GM23338 (cell line): Measurements from ENCODE around the gene CROCC2. TPM values are rescaled to one million over a fixed set of nuclear protein-coding genes. Genes with fewer than 3 reads are reported as not detected.

Source experiments
- ATAC-seq: fragments of 200-7000 bp; cut with Tn5 transposase; 3 replicates; pipeline ENCODE4 v1.9.1; 2020
- DNase-seq: peaks from one replicate; pipeline ENCODE4 v3.0.0-alpha.2; 2015; ENCODE audit warnings: low spot score
- H2AFZ ChIP-seq: fragments of 200-600 bp; sonication (generic); 2 replicates; pipeline ENCODE4 v1.8.0; 2016; ENCODE audit warnings: antibody characterized with exemption, mild to moderate bottlenecking, moderate library complexity
- H3F3A ChIP-seq: fragments of 200-600 bp; sonication (generic); replicated peaks from 2 replicates; pipeline ENCODE4 v1.8.0; 2017; ENCODE audit warnings: antibody characterized with exemption, mixed run types, low read depth
- H3K27ac ChIP-seq: fragments of 200-600 bp; sonication (generic); 2 replicates; pipeline ENCODE4 v1.6.1; 2016; ENCODE audit warnings: low read depth
- H3K27me3 ChIP-seq: fragments of 200-600 bp; sonication (generic); 2 replicates; pipeline ENCODE4 v1.8.0; 2016; ENCODE audit warnings: mild to moderate bottlenecking, mixed run types, moderate library complexity; ENCODE audit not compliant: insufficient read depth
- H3K36me3 ChIP-seq: fragments of 200-600 bp; sonication (generic); 2 replicates; pipeline ENCODE4 v1.8.0; 2016; ENCODE audit warnings: mild to moderate bottlenecking; ENCODE audit not compliant: insufficient read depth
- H3K4me1 ChIP-seq: fragments of 200-600 bp; sonication (generic); 2 replicates; pipeline ENCODE4 v1.8.0; 2016; ENCODE audit warnings: mild to moderate bottlenecking, moderate library complexity; ENCODE audit not compliant: insufficient read depth
- H3K4me2 ChIP-seq: fragments of 200-600 bp; sonication (generic); 2 replicates; pipeline ENCODE4 v1.7.1; 2017; ENCODE audit warnings: mixed run types
- H3K4me3 ChIP-seq: fragments of 200-600 bp; sonication (generic); 2 replicates; pipeline ENCODE4 v1.6.1; 2016; ENCODE audit warnings: mixed run types
- H3K79me2 ChIP-seq: fragments of 200-600 bp; sonication (generic); replicated peaks from 2 replicates; pipeline ENCODE4 v1.8.0; 2017; ENCODE audit warnings: mild to moderate bottlenecking; ENCODE audit not compliant: insufficient read depth
- H3K9me2 ChIP-seq: fragments of 200-600 bp; sonication (generic); 2 replicates; pipeline ENCODE4 v1.8.0; 2017; ENCODE audit not compliant: insufficient read depth
- H4K20me1 ChIP-seq: fragments of 200-600 bp; sonication (generic); replicated peaks from 2 replicates; pipeline ENCODE4 v1.8.0; 2017; ENCODE audit warnings: mild to moderate bottlenecking; ENCODE audit not compliant: insufficient read depth
- H3K27ac Mint-ChIP-seq: 2 replicates; pipeline ENCODE4 v1.8.0; 2020; ENCODE audit warnings: inconsistent platforms, mild to moderate bottlenecking, moderate library complexity, mixed read lengths
- H3K27me3 Mint-ChIP-seq: 3 replicates; pipeline ENCODE4 v1.8.0; 2022; ENCODE audit warnings: low read depth, mild to moderate bottlenecking, moderate library complexity, mixed read lengths, inconsistent platforms; ENCODE audit not compliant: insufficient read depth, poor library complexity
- H3K36me3 Mint-ChIP-seq: 3 replicates; pipeline ENCODE4 v1.8.0; 2021; ENCODE audit warnings: low read depth, mild to moderate bottlenecking, inconsistent platforms, moderate library complexity, mixed read lengths
- H3K4me1 Mint-ChIP-seq: 3 replicates; pipeline ENCODE4 v1.8.0; 2020; ENCODE audit warnings: mild to moderate bottlenecking, inconsistent platforms, mixed read lengths
- H3K4me3 Mint-ChIP-seq: 3 replicates; pipeline ENCODE4 v1.8.0; 2021; ENCODE audit warnings: moderate library complexity, mild to moderate bottlenecking, inconsistent platforms, mixed read lengths
- H3K9me3 Mint-ChIP-seq: 3 replicates; pipeline ENCODE4 v1.8.0; 2020; ENCODE audit warnings: moderate library complexity, mild to moderate bottlenecking, inconsistent platforms, mixed read lengths
- ETS1 ChIP-seq: IDR thresholded peaks from 2 replicates; pipeline ENCODE4 v1.6.1; 2016; ENCODE audit warnings: antibody characterized with exemption
- EZH2phosphoT487 ChIP-seq: fragments of 200-600 bp; sonication (generic); IDR thresholded peaks from one replicate; pipeline ENCODE4 v1.8.1; 2018; ENCODE audit warnings: antibody characterized with exemption; ENCODE audit not compliant: unreplicated experiment
- JUNB ChIP-seq: IDR thresholded peaks from one replicate; pipeline ENCODE4 v1.6.1; 2016; ENCODE audit warnings: antibody characterized with exemption; ENCODE audit not compliant: unreplicated experiment
- NANOG ChIP-seq: IDR thresholded peaks from 2 replicates; pipeline ENCODE4 v1.6.1; 2016; ENCODE audit warnings: antibody characterized with exemption, borderline replicate concordance
- STAT1 ChIP-seq: IDR thresholded peaks from one replicate; pipeline ENCODE4 v1.6.1; 2016; ENCODE audit warnings: antibody characterized with exemption; ENCODE audit not compliant: unreplicated experiment
- ZNF114 ChIP-seq: fragments of 250-450 bp; sonication (Bioruptor Pico); IDR thresholded peaks from 2 replicates; pipeline ENCODE4 v1.5.0; 2020; ENCODE audit warnings: mild to moderate bottlenecking, moderate library complexity
- polyA plus RNA-seq: library from polyadenylated mRNA; unstranded; fragments of >200 nt; fragmentation: Nextera tagmentation; extraction: Ambion mirVana; gene quantifications from 2 replicates; pipeline ENCODE4 v1.2.1, GENCODE V29; 2016
- total RNA-seq: library from RNA; depleted of rRNA; stranded (reverse); fragments of >200 nt; shearing (Covaris generic); gene quantifications from 2 replicates; pipeline ENCODE4 v1.2.3, GENCODE V29; 2014
- TF ChIP-seq, protein P1 (sequence below): fragments of 250-450 bp; sonication (Bioruptor Pico); IDR thresholded peaks from 2 replicates; pipeline ENCODE4 v1.5.0; 2020; ENCODE audit warnings: mild to moderate bottlenecking, moderate library complexity
- TF ChIP-seq, protein P2 (sequence below), 2 experiments: fragments of 200-600 bp in 1 of 2; sonication (generic) in 1 of 2; conservative IDR thresholded peaks; 2 replicates each; pipeline versions ENCODE4 v1.5.1 to v1.6.1; 2016 to 2017; ENCODE audit warnings: antibody characterized with exemption in 2 of 2, low read depth in 2 of 2, mild to moderate bottlenecking in 2 of 2, moderate library complexity in 1 of 2

Gene CROCC2
- total and polyA plus RNA-seq, 2 experiments from 2014 or later: not detected

GRCh38 chr2:240875228-240876034 lies 30.7 kb upstream of the CROCC2 start:
- no peaks in the 10 kb centered on the region for H3K36me3 Mint-ChIP-seq
- H3K27me3 ChIP-seq: no peaks in the 10 kb centered on the region
- no peaks in the 10 kb centered on the region for H3K4me1 ChIP-seq
- no peaks in the 10 kb centered on the region for H4K20me1 ChIP-seq
- no peak for DNase-seq
- H3F3A ChIP-seq: no peaks in the 10 kb centered on the region
- no peak overlapping the region for H3K27ac Mint-ChIP-seq
- no peaks in the 10 kb centered on the region for H3K36me3 ChIP-seq
- H3K4me3 ChIP-seq: no peak overlapping the region
- peaks cover 4% of the 10 kb centered on the region for H3K27me3 Mint-ChIP-seq
- no peak overlapping the region for H3K27ac ChIP-seq
- no peak overlapping the region for H3K4me3 Mint-ChIP-seq
- H2AFZ ChIP-seq: no peak overlapping the region
- no peak overlapping the region for H3K4me2 ChIP-seq
- H3K9me3 Mint-ChIP-seq: no peaks in the 10 kb centered on the region
- H3K4me1 Mint-ChIP-seq: 0 out of 3 replicates have a peak, but pooled peaks cover 2% of the 10 kb centered on the region
- H3K79me2 ChIP-seq: no peaks in the 10 kb centered on the region
- TF ChIP-seq, protein P1, sequence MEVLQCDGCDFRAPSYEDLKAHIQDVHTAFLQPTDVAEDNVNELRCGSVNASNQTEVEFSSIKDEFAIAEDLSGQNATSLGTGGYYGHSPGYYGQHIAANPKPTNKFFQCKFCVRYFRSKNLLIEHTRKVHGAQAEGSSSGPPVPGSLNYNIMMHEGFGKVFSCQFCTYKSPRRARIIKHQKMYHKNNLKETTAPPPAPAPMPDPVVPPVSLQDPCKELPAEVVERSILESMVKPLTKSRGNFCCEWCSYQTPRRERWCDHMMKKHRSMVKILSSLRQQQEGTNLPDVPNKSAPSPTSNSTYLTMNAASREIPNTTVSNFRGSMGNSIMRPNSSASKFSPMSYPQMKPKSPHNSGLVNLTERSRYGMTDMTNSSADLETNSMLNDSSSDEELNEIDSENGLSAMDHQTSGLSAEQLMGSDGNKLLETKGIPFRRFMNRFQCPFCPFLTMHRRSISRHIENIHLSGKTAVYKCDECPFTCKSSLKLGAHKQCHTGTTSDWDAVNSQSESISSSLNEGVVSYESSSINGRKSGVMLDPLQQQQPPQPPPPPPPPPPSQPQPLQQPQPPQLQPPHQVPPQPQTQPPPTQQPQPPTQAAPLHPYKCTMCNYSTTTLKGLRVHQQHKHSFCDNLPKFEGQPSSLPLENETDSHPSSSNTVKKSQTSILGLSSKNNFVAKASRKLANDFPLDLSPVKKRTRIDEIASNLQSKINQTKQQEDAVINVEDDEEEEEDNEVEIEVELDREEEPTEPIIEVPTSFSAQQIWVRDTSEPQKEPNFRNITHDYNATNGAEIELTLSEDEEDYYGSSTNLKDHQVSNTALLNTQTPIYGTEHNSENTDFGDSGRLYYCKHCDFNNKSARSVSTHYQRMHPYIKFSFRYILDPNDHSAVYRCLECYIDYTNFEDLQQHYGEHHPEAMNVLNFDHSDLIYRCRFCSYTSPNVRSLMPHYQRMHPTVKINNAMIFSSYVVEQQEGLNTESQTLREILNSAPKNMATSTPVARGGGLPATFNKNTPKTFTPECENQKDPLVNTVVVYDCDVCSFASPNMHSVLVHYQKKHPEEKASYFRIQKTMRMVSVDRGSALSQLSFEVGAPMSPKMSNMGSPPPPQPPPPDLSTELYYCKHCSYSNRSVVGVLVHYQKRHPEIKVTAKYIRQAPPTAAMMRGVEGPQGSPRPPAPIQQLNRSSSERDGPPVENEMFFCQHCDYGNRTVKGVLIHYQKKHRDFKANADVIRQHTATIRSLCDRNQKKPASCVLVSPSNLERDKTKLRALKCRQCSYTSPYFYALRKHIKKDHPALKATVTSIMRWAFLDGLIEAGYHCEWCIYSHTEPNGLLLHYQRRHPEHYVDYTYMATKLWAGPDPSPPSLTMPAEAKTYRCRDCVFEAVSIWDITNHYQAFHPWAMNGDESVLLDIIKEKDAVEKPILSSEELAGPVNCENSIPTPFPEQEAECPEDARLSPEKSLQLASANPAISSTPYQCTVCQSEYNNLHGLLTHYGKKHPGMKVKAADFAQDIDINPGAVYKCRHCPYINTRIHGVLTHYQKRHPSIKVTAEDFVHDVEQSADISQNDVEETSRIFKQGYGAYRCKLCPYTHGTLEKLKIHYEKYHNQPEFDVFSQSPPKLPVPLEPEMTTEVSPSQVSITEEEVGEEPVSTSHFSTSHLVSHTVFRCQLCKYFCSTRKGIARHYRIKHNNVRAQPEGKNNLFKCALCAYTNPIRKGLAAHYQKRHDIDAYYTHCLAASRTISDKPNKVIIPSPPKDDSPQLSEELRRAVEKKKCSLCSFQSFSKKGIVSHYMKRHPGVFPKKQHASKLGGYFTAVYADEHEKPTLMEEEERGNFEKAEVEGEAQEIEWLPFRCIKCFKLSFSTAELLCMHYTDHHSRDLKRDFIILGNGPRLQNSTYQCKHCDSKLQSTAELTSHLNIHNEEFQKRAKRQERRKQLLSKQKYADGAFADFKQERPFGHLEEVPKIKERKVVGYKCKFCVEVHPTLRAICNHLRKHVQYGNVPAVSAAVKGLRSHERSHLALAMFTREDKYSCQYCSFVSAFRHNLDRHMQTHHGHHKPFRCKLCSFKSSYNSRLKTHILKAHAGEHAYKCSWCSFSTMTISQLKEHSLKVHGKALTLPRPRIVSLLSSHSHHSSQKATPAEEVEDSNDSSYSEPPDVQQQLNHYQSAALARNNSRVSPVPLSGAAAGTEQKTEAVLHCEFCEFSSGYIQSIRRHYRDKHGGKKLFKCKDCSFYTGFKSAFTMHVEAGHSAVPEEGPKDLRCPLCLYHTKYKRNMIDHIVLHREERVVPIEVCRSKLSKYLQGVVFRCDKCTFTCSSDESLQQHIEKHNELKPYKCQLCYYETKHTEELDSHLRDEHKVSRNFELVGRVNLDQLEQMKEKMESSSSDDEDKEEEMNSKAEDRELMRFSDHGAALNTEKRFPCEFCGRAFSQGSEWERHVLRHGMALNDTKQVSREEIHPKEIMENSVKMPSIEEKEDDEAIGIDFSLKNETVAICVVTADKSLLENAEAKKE (CRISPR knock-in tag): no peak
- no peak for TF ChIP-seq JUNB
- TF ChIP-seq, protein P2, sequence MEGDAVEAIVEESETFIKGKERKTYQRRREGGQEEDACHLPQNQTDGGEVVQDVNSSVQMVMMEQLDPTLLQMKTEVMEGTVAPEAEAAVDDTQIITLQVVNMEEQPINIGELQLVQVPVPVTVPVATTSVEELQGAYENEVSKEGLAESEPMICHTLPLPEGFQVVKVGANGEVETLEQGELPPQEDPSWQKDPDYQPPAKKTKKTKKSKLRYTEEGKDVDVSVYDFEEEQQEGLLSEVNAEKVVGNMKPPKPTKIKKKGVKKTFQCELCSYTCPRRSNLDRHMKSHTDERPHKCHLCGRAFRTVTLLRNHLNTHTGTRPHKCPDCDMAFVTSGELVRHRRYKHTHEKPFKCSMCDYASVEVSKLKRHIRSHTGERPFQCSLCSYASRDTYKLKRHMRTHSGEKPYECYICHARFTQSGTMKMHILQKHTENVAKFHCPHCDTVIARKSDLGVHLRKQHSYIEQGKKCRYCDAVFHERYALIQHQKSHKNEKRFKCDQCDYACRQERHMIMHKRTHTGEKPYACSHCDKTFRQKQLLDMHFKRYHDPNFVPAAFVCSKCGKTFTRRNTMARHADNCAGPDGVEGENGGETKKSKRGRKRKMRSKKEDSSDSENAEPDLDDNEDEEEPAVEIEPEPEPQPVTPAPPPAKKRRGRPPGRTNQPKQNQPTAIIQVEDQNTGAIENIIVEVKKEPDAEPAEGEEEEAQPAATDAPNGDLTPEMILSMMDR (conservative IDR thresholded peaks at IDR 0.05; ENCODE audit: low read depth in 2 of 2): no peak
- no peak for TF ChIP-seq STAT1
- no peak for TF ChIP-seq ETS1
- TF ChIP-seq ZNF114 (CRISPR knock-in tag): no peak
- no peak for TF ChIP-seq NANOG
- no peak for TF ChIP-seq EZH2phosphoT487
- ATAC-seq: no peak
- H3K9me2 ChIP-seq: no peaks in the 10 kb centered on the region
